MM.1S (cell line): ENCODE results near the gene SULT1C2.

Experiments
- CTCF ChIP-seq: fragments of 300-600 bp; sonication (generic); IDR thresholded peaks from 2 replicates; pipeline ENCODE4 v1.5.1; 2016; ENCODE audit warnings: antibody characterized with exemption, low read length, mixed read lengths
- EZH2phosphoT487 ChIP-seq: fragments of 300-600 bp; sonication (generic); IDR thresholded peaks from 2 replicates; pipeline ENCODE4 v1.6.1; 2018; ENCODE audit warnings: antibody characterized with exemption, low read length

- TF ChIP-seq CTCF, result no peak
- TF ChIP-seq EZH2phosphoT487, result no peak
Measured at GRCh38 chr2:108320326-108320922, 31.7 kb downstream of the SULT1C2 start.
